ENCODE data around the gene MAPK7.

Gene MAPK7

DNA sequence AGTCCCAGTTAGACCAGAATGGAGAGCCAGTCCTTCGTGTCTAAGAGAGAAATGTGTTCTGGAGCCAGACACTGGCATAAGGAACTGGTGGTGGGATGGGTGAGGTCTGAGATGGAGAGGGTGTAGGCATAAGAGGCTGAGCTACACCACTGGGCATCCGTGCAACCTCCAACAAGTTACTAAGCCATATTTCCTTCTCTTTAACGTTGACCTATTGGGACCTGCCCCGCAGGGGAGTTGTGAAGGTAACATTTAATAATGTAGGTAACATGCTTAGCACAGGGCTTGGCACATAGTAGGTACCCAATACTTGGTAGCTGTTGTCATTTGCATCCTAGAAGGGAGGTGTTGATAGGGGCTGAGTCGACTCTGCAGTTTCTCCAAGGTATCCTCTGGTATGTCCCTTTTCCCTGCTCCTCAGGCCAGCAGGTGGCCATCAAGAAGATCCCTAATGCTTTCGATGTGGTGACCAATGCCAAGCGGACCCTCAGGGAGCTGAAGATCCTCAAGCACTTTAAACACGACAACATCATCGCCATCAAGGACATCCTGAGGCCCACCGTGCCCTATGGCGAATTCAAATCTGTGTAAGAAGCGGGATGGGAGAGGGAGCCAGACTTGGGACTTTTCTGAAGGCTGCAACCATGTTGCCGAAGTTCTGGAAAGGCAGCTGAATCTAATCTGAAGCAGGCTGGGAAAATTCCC, 1.2 kb downstream of the MAPK7 start:
- no peak for DNase-seq (ENCODE audit: low read depth in 1 of 2, low spot score in 1 of 2)

DNA sequence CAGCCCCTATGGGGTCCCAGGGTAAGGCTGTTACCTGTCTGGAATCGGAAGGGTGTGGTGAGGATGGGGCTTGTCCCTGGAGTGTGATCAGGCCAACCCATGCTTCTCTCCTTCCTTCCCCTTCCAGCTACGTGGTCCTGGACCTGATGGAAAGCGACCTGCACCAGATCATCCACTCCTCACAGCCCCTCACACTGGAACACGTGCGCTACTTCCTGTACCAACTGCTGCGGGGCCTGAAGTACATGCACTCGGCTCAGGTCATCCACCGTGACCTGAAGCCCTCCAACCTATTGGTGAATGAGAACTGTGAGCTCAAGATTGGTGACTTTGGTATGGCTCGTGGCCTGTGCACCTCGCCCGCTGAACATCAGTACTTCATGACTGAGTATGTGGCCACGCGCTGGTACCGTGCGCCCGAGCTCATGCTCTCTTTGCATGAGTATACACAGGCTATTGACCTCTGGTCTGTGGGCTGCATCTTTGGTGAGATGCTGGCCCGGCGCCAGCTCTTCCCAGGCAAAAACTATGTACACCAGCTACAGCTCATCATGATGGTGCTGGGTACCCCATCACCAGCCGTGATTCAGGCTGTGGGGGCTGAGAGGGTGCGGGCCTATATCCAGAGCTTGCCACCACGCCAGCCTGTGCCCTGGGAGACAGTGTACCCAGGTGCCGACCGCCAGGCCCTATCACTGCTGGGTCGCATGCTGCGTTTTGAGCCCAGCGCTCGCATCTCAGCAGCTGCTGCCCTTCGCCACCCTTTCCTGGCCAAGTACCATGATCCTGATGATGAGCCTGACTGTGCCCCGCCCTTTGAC, 2.4 kb downstream of the MAPK7 start:
- DNase-seq (ENCODE audit: low read depth in 1 of 2, low spot score in 1 of 2), result no peak

DNA sequence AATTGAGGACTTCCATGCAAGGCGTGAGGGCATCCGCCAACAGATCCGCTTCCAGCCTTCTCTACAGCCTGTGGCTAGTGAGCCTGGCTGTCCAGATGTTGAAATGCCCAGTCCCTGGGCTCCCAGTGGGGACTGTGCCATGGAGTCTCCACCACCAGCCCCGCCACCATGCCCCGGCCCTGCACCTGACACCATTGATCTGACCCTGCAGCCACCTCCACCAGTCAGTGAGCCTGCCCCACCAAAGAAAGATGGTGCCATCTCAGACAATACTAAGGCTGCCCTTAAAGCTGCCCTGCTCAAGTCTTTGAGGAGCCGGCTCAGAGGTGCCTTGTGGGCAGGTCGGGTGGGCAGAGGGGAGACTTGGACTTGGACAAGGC, 3.1 kb downstream of the MAPK7 start:
- no peak for DNase-seq (ENCODE audit: low read depth in 1 of 2, low spot score in 1 of 2)

DNA sequence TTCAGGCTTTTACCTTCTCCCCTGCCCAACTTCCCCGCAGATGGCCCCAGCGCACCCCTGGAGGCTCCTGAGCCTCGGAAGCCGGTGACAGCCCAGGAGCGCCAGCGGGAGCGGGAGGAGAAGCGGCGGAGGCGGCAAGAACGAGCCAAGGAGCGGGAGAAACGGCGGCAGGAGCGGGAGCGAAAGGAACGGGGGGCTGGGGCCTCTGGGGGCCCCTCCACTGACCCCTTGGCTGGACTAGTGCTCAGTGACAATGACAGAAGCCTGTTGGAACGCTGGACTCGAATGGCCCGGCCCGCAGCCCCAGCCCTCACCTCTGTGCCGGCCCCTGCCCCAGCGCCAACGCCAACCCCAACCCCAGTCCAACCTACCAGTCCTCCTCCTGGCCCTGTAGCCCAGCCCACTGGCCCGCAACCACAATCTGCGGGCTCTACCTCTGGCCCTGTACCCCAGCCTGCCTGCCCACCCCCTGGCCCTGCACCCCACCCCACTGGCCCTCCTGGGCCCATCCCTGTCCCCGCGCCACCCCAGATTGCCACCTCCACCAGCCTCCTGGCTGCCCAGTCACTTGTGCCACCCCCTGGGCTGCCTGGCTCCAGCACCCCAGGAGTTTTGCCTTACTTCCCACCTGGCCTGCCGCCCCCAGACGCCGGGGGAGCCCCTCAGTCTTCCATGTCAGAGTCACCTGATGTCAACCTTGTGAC, 3.6 kb downstream of the MAPK7 start:
- DNase-seq (ENCODE audit: low read depth in 1 of 2, low spot score in 1 of 2), result no peak

DNA sequence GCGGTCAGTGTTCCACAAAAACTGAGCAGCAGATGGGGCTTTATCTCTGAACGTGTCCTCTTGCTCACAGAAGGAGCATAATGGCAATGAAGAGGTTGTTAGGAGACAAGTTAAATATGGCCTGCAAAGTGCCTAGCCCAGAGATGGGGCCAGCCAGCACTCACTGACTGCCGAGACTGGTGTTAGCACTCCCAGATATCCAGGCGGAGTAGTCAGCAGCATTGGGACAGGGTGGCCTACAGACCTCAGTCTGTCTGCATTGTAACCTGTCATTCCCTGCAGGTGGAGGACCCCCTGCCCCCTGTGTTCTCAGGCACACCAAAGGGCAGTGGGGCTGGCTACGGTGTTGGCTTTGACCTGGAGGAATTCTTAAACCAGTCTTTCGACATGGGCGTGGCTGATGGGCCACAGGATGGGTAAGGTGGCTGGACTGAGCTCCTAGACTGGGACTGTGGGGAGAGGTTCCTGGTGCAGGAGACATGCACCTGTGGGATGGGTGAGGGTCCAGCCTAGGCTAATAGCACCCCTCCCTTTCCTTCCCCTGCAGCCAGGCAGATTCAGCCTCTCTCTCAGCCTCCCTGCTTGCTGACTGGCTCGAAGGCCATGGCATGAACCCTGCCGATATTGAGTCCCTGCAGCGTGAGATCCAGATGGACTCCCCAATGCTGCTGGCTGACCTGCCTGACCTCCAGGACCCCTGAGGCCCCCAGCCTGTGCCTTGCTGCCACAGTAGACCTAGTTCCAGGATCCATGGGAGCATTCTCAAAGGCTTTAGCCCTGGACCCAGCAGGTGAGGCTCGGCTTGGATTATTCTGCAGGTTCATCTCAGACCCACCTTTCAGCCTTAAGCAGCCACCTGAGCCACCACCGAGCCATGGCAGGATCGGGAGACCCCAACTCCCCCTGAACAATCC, 4.5 kb downstream of the MAPK7 start:
- DNase-seq (ENCODE audit: low read depth in 1 of 2, low spot score in 1 of 2), result no peak

DNA sequence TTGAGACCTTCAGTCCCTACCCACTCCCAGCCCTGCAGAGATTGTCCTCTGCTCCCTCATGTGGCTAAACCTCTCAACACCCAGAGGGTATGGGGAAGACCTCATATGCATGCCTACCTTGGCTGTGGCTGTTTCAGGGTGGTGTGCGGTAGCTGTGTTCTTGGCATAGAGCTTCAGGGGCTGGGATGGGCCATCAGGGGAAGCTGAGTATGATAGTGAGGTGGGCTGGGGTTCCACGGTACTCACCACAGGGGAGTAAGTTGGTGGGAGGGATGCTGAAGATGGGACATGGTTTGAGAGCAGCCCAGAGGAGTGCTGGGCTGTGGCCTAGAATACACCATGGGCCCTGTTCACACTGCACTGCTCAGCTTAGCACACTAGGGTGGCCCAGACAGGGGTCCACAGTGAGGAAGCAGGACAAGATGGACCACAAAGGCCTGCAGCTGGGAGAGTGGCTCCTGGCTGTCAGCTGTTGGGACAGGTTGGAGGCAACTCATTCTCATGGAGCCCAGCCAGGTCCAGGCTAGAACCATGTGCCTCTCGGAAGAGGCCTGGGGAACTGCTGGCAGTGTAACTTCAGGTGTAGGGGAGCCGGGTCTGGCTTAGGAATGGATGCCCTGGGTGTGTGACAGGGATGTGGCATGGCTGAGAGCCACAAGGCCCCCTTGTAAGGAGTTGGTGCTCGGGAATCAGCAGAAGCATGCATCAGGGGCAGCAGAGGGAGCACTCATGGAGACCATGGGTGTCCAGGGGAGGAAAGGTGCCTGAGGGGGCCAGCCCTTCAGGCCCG, 5.6 kb downstream of the MAPK7 start:
- DNase-seq (ENCODE audit: low read depth in 1 of 2, low spot score in 1 of 2), result no peak

DNA sequence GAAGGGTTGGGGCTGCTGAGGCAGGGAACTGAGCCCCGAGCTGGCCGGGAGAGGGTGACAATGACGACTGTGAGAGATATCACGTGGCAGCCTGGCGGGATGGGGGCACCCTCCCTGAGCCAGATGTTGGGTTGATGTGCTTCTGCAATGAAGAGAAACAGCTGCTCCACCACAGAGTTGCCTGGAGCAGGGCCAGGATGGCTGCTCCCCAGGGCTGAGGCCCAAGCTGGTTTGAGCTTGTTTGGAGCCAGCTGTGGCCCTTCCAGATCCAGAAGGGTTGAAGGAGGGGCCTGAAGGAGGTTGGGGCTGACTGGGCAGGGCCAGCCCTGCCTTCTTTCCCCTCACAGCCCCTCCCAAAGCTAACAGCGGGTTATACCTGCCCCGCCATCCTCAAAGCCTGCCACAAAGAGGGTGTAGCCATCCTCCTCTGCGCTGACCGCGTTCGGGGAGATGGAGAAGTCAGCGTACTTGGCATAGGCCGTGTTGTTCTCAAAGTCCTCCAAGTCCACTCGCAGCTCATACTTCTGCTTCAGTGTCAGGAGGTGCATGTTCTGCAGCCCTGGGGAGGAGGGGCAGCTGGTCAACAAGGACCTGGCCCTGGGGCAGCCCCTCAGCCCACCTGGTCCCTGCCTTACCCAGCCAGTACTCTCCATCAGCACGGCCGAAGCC, 6.6 kb downstream of the MAPK7 start:
- DNase-seq (ENCODE audit: low read depth in 1 of 2, low spot score in 1 of 2), result no peak

DNA sequence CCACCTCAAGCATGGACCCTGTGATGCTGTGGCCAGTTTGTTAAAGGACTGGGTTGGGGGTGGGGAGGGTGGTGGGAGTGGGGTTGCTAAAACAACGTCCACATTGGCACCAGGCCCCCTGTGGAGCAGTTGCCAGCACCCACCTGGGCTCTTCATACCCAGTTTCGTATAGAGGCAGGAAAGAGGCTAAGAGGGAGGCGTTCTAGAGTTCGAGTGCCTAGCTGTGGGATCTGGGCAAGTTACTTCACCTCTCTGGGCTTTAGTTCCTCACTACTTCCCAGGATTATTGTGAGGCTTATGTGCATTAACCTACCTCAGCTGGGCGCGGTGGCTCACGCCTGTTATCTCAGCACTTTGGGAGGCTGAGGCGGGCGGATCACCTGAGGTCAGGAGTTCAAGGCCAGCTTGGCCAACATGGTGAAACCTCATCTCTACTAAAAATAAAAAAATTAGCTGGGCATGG, 7.3 kb downstream of the MAPK7 start:
- no peak for DNase-seq (ENCODE audit: low read depth in 1 of 2, low spot score in 1 of 2)

DNA sequence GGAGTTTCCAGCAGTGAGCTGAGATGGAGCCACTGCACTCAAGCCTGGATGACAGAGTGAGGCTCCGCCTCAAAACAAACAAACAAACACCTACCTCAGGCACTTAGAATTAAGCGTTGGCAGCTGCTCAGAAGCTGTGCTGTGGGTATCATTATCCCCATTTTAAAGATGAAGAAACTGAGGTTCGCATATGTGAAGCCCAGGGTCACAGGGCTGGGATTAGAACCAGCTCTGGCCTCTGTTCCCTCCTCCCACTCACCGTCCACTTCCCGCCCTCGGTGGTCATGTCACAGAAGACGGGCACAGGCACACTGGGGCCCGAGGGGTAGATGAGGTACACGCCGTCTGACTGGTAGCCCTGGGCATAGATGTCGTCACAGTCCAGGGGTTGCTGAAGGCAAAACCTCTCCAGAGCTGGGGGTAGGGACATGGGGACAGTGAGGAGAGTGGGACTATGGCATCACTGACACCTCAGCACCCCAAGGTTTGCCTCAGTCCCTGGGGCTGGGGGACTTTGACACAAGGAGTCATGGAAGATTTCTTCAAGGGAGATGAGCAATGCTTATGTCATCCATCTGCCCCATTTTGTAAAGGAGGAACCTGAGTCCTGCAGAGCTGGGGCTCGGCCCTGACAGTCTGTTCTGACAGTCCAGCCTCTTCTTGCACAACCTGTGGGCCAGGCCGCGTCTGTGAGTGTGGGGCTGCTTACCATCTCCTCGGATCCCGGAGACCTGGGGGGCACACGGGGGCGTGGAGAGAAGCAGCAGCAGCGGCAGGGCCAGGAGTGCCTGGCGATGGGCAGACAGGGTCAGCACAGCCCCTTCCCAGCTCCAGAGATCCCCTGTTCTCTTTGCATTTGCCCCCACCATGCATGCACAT, 8.0 kb downstream of the MAPK7 start:
- no peak for DNase-seq (ENCODE audit: low read depth in 1 of 2, low spot score in 1 of 2)

DNA sequence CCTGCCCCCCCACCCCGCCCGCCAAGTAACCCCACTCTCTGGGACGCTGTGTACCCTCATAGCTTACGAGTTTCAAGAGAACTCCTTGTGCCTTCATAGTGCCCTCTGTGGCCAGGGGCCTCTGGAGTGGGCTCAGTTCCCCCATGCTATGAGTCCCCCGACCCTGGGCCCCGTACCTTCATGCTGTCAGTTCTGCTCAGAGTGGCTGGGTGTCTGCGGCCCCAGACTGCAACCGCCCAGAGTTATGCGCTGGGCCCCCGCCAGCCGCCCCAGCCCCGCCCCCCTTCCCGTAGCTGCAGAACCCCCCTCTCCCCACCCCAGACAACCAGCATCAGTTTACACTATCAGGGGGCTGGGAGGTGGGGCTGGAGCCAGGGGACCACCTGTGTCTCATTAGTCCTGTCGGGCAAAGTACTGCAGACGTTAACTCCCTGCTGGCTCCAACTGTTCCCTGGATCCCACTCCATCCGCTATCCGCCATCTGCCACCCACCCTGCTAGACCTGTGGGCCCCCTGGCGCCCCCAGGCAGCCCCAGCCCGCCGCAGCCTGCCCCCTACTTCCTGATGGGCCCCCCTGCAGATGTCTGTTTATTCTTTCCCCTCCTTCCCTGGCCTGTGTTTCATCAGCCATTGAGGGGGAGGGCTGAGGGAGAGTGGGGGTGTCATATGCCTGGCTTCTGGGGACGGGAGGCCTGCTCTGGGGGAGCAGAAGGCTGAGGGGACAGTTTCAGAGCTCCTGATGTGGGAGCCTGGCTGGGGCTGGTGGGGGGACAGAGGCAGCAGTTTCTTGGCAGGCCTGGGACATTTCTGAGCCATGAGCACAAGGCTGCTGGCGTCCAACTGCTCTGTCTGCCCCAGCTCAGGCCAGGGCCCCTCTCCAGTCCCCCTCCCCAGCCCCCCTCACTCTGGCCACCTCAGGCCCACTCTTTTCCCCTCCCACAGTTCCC, 8.9 kb downstream of the MAPK7 start, which contains the start of gene MFAP4:
Gene MFAP4, minus strand, starts transcription at position 217 of the 947 bp plus-strand sequence. Its CDS starts 35 bp downstream, at position 182.
- no peak for DNase-seq (ENCODE audit: low read depth in 1 of 2, low spot score in 1 of 2)

DNA sequence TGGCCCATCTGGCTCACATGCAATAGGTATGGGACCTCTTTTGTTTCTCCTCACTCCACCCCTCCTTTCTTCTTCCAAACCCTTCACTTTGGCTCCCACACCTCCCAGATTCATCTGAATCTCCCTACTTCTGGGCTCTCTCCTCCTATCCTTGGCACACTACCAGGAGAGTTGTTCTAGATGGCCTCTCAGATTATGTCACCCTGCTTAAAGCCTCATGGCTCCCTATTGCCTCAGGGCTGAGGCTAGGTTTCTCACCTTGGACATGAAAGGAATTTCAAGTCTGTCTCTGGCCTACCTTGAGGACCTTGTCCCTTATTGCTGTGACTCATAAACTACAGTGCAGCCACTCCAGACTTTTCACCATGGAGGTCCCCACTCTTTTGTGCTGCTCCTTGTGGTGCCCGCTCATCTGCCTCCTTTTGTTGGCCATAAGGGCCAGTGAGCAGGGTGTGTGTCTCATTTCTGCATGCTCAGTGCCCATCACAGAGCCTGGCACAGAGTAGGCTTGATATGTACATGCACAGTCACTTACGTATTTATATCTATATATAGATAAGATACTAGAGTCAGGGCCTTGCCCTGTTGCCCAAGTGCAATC, 9.7 kb downstream of the MAPK7 start:
- no peak for DNase-seq (ENCODE audit: low read depth in 1 of 2, low spot score in 1 of 2)

DNA sequence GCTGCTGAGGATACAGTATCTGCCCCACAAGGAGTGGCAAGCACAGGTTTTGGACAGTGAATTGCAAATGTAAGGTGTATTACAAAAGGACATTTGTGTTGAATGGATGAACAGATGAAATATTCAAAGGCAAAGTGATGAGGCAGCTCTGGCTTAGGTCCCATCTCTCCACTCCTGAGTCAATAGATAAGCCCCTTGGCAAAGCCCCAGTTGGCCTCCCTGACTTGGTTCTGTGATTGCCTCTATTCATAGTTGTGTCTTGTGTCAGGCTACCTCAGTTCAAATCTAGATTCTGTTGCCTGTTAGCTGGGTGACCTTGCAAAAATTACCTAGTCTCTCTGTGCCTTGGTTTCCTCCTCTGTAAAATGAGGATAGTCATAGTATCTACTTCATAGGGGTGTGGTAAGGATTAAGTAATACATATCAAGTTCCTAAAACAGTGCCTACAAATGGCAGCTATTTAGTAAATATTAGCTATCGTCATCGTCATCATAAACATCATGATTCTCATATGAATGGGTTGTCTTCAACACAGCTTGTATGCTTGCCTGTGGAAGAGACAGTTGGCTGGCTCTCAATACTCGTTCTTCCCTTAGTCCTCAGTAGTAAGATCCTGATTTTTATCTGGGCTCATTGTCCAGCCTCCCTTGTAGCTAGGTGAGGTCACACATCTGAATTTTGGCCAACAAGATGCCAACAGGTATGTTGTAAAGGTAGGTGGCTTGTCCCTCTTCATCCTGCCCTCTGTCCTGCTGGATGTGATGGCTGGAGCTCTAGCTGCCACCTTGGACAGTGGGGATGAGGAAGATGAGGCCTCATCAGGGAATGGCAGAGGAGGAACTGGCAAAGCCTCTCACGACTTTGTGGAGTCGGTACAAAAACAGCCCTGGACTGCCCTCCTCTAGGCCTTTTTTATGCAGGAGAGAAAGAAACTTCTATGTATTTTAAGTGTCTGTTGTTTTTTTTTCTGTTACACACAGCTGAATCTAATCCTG, 10.8 kb downstream of the MAPK7 start:
- DNase-seq (ENCODE audit: low read depth in 1 of 2, low spot score in 1 of 2), result no peak

DNA sequence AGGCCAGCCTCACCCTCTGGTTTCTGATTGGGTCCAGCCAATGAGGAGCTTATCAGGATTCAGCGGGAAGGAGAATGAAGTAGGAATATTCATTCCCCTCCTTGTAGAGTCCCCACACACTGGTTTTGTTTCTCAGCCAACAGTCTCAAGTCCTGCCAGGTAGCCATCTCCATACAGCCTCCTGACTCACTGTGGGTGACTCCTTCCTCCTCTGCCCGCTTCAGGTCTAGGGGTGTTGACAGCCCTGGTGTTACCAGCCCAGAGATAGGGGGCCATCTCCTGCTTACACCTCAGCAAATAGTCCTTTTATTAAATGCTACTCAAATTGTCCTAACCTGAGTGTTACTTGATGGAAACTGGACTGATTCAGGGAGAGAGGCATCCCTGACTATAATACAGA, 12.7 kb downstream of the MAPK7 start:
- DNase-seq (ENCODE audit: low read depth in 1 of 2, low spot score in 1 of 2), result no peak

DNA sequence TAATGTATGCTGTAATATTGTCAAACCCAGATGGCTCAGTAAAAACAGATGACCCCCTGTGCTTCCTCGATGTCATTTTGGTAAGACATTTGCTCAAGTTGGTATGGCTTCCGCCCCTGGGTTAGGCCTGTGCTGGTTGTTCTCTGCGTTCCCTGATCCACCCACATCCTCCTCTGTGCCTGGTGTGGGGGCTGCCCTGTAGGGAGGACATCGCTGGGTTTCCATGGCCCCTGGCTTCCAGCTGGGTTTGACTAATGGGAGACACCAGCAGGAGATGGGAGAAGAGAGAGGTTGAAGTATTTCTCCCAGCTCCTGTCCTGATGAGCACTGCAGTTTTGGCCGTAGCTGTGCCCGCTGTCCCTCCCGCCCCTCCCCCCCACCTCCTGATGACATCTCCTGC, 13.1 kb downstream of the MAPK7 start:
- DNase-seq (ENCODE audit: low read depth in 1 of 2, low spot score in 1 of 2), result no peak

DNA sequence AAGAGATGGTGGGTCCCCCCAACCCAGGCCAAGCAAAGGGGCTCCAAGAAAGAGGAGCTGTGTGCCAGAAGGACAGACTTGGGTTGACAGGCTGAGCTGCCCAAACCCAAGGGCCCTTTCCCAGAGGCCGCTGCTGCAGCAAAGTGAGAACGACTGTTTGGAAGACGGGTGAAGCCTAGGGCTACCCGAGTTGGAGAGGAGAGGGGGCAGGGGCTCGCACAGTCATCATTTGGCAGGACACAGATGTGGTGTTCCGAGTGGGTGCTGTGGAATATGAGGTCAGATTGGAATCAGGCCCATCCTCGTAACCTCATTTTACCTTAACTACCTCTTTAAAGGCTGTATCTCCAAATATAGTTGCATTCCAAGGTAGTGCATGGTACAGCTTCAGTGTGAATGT, 14.0 kb downstream of the MAPK7 start:
- no peak for DNase-seq (ENCODE audit: low read depth in 1 of 2, low spot score in 1 of 2)

DNA sequence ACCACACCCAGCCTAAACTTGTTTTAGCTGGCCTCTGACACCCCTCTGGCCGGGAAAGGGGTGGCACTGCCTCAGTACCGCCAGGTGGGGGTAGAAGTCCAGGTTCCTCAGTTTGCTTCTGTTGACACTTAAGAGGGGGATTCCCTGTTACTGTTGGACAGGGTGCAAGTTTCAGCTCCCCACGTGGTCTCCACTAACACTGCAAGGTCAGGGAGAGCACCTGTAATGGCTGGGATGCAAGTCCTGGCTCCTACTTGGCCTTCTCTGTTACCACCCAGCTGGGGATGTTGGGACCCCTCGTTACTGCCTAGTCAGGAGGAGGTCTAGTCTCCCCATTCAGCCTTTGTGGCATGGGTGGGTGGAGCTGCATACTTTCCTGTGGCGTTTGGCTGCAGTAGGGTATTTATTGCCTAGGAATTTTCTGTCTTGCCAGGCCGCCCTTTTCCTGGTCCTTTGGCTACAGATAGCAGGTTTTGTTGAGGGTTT, 19.3 kb downstream of the MAPK7 start:
- DNase-seq (ENCODE audit: low read depth in 1 of 2, low spot score in 1 of 2), result no peak
